ENCODE results near the gene KHDC4.

KHDC4 gene

DNA sequence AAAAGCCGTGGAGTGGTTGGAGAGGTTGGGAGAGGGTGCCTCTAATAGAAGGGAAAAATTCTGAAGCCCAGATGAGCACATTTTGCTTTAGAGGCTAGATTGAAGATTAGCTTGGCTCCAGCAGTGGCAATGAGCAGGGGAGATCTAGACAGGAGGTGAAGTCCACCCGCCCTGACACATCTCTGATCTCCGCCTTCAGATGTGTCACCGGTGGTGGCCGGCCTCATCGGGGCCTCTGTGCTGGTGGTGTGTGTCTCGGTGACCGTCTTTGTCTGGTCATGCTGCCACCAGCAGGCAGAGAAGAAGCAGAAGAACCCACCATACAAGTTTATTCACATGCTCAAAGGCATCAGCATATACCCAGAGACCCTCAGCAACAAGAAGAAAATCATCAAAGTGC, 66.4 kb downstream of the KHDC4 start:
- TF ChIP-seq, protein P1, sequence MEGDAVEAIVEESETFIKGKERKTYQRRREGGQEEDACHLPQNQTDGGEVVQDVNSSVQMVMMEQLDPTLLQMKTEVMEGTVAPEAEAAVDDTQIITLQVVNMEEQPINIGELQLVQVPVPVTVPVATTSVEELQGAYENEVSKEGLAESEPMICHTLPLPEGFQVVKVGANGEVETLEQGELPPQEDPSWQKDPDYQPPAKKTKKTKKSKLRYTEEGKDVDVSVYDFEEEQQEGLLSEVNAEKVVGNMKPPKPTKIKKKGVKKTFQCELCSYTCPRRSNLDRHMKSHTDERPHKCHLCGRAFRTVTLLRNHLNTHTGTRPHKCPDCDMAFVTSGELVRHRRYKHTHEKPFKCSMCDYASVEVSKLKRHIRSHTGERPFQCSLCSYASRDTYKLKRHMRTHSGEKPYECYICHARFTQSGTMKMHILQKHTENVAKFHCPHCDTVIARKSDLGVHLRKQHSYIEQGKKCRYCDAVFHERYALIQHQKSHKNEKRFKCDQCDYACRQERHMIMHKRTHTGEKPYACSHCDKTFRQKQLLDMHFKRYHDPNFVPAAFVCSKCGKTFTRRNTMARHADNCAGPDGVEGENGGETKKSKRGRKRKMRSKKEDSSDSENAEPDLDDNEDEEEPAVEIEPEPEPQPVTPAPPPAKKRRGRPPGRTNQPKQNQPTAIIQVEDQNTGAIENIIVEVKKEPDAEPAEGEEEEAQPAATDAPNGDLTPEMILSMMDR (IDR thresholded peaks at IDR 0.05), result no peak
- Histone ChIP-seq H3K4me3 (ENCODE audit: low read depth, low read length) (no peak overlapping the region), H3K9me3 (ENCODE audit: control insufficient read depth, low read length) (no peaks in the 10 kb centered on the region), H2AFZ (no peak overlapping the region), H3K36me3 (ENCODE audit: control insufficient read depth, insufficient read depth, low read length) (no peaks in the 10 kb centered on the region), H3K4me1 (no peaks in the 10 kb centered on the region), H3K4me2 (ENCODE audit: low read length) (no peak overlapping the region), H3K79me2 (no peaks in the 10 kb centered on the region), H3K9ac (no peak overlapping the region), H3K27me3 (ENCODE audit: control insufficient read depth, insufficient read depth, low read length) (no peaks in the 10 kb centered on the region), H3K27ac (no peak overlapping the region)

DNA sequence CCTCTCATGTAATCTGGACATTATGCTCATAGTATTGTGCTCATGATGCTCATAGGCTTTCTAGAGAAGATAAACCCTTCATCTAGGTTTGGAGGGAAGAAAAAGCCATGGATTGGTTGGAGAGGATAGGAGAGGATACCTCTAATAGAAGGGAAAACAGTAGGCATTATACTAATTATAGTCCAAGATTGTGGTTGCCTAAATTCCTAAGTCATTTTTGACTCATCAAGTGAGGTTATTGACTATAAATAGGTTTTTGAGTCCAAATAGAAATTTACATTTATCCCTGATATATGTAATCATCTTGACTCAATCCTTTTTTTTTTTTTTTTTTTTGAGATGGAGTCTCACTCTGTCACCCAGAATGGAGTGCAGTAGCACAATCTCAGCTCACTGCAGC, 69.8 kb downstream of the KHDC4 start:
- TF ChIP-seq, protein P1 (IDR thresholded peaks at IDR 0.05), result no peak

More for the DNA sequence above, 69.8 kb downstream of the KHDC4 start:
- H3K4me1 ChIP-seq, result no peaks in the 10 kb centered on the region
- no peak overlapping the region for H3K9ac ChIP-seq
- H2AFZ ChIP-seq, result no peak overlapping the region
- no peak overlapping the region for H3K4me2 ChIP-seq (ENCODE audit: low read length)
- no peak overlapping the region for H3K4me3 ChIP-seq (ENCODE audit: low read depth, low read length)
- no peaks in the 10 kb centered on the region for H3K9me3 ChIP-seq (ENCODE audit: control insufficient read depth, low read length)
- H3K79me2 ChIP-seq, result no peaks in the 10 kb centered on the region
- H3K36me3 ChIP-seq (ENCODE audit: control insufficient read depth, insufficient read depth, low read length), result no peaks in the 10 kb centered on the region
- no peaks in the 10 kb centered on the region for H3K27me3 ChIP-seq (ENCODE audit: control insufficient read depth, insufficient read depth, low read length)
- H3K27ac ChIP-seq, result no peak overlapping the region
